GM12874 (cell line): ENCODE measurements around the gene DYSF.
A peak's percentile ranks its signal among the peaks of the same experiment; 100 is the strongest.

Experiments
- CTCF ChIP-seq: IDR thresholded peaks from 2 replicates; pipeline ENCODE4 v1.5.1; 2011; ENCODE audit warnings: low read depth, mild to moderate bottlenecking, control low read depth, low read length, moderate library complexity; ENCODE audit not compliant: insufficient read depth

Gene DYSF

GRCh38 chr2:71458413-71459083 is 5.2 kb downstream of the DYSF start:
- no peak for TF ChIP-seq CTCF

DNA sequence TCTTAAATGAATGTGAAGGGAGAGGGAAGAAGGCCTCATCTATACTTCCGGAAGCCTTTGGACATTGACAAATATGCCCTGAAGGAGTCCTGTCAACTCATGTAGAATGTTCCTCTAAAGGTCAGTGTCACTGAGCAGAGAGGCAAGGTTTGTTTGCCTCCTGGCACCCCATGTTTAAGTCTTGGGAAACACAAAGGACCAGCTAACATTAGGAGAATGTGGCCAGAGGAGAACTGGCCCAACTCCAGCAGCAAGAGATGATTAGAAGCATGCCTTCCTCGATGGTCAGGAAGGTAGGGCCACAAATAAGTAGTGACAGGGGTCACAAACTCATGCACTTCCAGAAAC is 5.7 kb downstream of the DYSF start:
- no peak for TF ChIP-seq CTCF

DNA sequence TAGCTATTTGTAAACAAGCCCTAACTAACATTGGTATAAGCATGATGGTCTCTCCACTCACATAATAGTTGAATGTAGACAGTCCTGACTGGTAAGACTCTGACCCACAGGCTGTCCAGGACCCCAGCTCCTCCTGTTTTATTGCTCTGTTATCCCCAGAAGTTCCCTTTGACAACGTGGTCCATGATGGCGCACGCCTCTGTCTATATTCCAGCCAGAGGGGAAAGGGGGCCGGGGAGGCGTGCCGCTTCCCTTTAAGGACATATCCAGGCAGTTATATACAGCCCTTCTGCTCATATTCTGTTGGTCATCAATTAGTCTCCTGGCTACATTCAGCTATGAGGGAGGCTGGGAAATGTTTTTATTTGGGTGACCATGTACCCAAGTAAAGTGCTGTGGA is 6.7 kb downstream of the DYSF start:
- TF ChIP-seq CTCF = no peak

GRCh38 chr2:71460595-71461303 is 7.4 kb downstream of the DYSF start:
- peak; percentile 49 for TF ChIP-seq CTCF

GRCh38 chr2:71461304-71461671 is 7.9 kb downstream of the DYSF start:
- TF ChIP-seq CTCF = no peak

DNA sequence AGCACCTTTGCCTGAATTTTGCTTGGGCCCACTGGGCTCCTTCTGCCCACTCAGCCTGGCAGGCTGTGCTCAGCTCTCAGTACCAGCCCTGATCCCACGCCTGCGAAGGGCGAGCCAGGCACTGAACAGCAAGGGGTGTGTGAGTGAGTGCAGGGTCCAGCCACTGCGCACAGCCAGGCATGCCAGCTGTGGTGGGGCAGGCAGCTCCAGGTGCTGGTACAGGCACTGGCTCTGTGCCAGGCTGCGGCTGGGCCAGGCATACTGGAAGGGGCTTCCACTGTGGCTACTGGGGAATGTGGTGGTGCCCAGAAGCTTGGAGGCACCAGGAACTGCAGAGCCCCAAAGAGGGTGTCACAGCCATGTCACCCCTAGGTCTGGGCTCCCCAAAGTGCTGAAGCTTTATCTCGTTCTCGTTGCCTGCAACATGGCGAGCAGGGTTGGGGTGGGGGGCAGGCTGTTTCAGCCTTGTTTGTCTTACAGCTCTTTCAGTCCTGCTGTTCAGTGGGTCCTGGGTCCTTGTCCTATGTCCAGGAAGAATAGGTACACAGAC is 8.8 kb downstream of the DYSF start:
- TF ChIP-seq CTCF = no peak

- no peak for TF ChIP-seq CTCF
Observed at GRCh38 chr2:71462641-71463341, 9.4 kb downstream of the DYSF start.
